BLaER1 (cell line): ENCODE measurements around the gene GGA1.

Experiments
- H3K27ac ChIP-seq: shearing (Covaris generic); formaldehyde crosslinking; 2 replicates; pipeline ENCODE4 v1.8.1; 2022
- H3K27me3 ChIP-seq: shearing (Covaris generic); formaldehyde crosslinking; 2 replicates; pipeline ENCODE4 v1.8.1; 2022
- H3K36me3 ChIP-seq: shearing (Covaris generic); formaldehyde crosslinking; 2 replicates; pipeline ENCODE4 v1.8.1; 2022
- H3K4me1 ChIP-seq: shearing (Covaris generic); formaldehyde crosslinking; 2 replicates; pipeline ENCODE4 v1.8.1; 2022
- H3K4me2 ChIP-seq: shearing (Covaris generic); formaldehyde crosslinking; 2 replicates; pipeline ENCODE4 v1.8.1; 2022
- H3K4me3 ChIP-seq: shearing (Covaris generic); formaldehyde crosslinking; 2 replicates; pipeline ENCODE4 v1.8.1; 2022
- H3K9ac ChIP-seq: shearing (Covaris generic); formaldehyde crosslinking; 2 replicates; pipeline ENCODE4 v1.8.1; 2022
- H3K9me3 ChIP-seq: shearing (Covaris generic); formaldehyde crosslinking; 2 replicates; pipeline ENCODE4 v1.8.1; 2022
- H4K20me1 ChIP-seq: shearing (Covaris generic); formaldehyde crosslinking; 2 replicates; pipeline ENCODE4 v1.8.1; 2022
- Cebpa-rat ChIP-seq: shearing (Covaris generic); IDR thresholded peaks from 2 replicates; pipeline ENCODE4 v1.8.1; 2022

Gene GGA1

DNA sequence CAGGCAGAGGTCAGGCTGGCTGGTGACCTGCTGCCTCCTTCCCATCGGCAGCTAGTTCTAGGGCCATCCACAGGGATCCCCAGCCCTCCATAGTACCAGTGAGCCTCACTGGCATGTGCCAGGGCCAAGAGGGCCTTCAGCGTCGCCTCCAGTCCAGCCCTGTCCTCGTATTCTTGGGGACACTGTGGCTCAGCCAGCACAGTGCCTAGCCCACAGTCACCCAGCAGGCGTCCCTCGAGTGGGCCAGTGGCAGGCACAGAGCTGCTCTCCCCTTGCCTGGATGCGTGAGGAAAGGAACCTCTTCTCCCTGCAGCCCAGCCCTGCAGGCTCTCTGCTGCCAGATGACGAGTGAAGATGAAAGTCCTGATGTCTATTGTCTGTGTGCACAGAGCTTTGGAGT lies 20.2 kb downstream of the GGA1 start:
- TF ChIP-seq Cebpa-rat, result no peak
- Histone ChIP-seq H3K4me1 (peaks cover 100% of the 10 kb centered on the region), H3K27ac (peak overlapping the region; percentile 92), H3K9ac (peak overlapping the region; percentile 60), H3K36me3 (peaks cover 42% of the 10 kb centered on the region), H3K9me3 (no peaks in the 10 kb centered on the region), H3K4me3 (no peak overlapping the region), H3K27me3 (no peaks in the 10 kb centered on the region), H4K20me1 (no peaks in the 10 kb centered on the region), H3K4me2 (peak overlapping the region; percentile 90)

DNA sequence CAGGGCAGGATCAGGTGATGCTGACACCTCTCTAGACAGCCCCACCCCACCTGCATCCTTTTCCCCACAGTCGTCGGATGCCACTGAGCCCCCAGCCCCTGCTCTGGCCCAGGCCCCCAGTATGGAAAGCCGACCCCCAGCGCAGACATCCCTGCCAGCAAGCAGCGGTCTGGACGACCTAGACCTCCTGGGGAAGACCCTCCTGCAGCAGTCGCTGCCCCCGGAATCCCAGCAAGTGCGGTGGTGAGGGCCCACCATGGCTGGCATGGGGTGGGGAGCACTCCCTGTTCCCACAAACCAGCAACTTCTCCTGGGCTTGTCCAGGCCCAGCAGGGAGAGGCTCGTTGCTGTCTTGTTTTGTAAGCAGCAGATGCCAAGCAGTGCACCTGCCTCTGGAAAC lies 21.3 kb downstream of the GGA1 start:
- Histone ChIP-seq H4K20me1 (no peaks in the 10 kb centered on the region), H3K36me3 (peaks cover 37% of the 10 kb centered on the region), H3K4me1 (peaks cover 100% of the 10 kb centered on the region), H3K9me3 (no peaks in the 10 kb centered on the region), H3K4me2 (peak overlapping the region; percentile 90), H3K4me3 (no peak overlapping the region), H3K9ac (peak overlapping the region; percentile 60; the same call in 1 of the 2 replicates), H3K27me3 (no peaks in the 10 kb centered on the region), H3K27ac (peak overlapping the region; percentile 92)
- no peak for TF ChIP-seq Cebpa-rat

- peaks cover 100% of the 10 kb centered on the region for H3K4me1 ChIP-seq
- H3K4me2 ChIP-seq, result peak overlapping the region; percentile 90
- peaks cover 37% of the 10 kb centered on the region for H3K36me3 ChIP-seq
- no peaks in the 10 kb centered on the region for H3K27me3 ChIP-seq
- H3K27ac ChIP-seq, result peak overlapping the region; percentile 92
- H3K9ac ChIP-seq, result peak overlapping the region; percentile 73
- H4K20me1 ChIP-seq, result no peaks in the 10 kb centered on the region
- no peak overlapping the region for H3K4me3 ChIP-seq
- no peak for TF ChIP-seq Cebpa-rat
- H3K9me3 ChIP-seq, result no peaks in the 10 kb centered on the region
These were observed 22.3 kb downstream of the GGA1 start for GRCh38 chr22:37630839-37631435.

- peak overlapping the region; percentile 73 for H3K9ac ChIP-seq
- H3K27me3 ChIP-seq, result no peaks in the 10 kb centered on the region
- no peaks in the 10 kb centered on the region for H3K9me3 ChIP-seq
- H3K4me1 ChIP-seq, result peaks cover 100% of the 10 kb centered on the region
- peak overlapping the region; percentile 92 for H3K27ac ChIP-seq
- H3K4me3 ChIP-seq, result no peak overlapping the region
- H3K4me2 ChIP-seq, result peak overlapping the region; percentile 90
- peaks cover 37% of the 10 kb centered on the region for H3K36me3 ChIP-seq
- TF ChIP-seq Cebpa-rat, result no peak
- no peaks in the 10 kb centered on the region for H4K20me1 ChIP-seq
These were observed 23.0 kb downstream of the GGA1 start for GRCh38 chr22:37631448-37632173.

GRCh38 chr22:37632174-37633088 lies 23.8 kb downstream of the GGA1 start:
- Histone ChIP-seq H3K27me3 (no peaks in the 10 kb centered on the region), H3K4me3 (peak overlapping the region; percentile 49), H3K4me2 (peak overlapping the region; percentile 90), H3K4me1 (peaks cover 100% of the 10 kb centered on the region), H3K27ac (peak overlapping the region; percentile 92), H3K9ac (peak overlapping the region; percentile 73), H3K36me3 (peaks cover 37% of the 10 kb centered on the region), H4K20me1 (no peaks in the 10 kb centered on the region), H3K9me3 (no peaks in the 10 kb centered on the region)
- TF ChIP-seq Cebpa-rat, result no peak

- Histone ChIP-seq H4K20me1 (no peaks in the 10 kb centered on the region), H3K27ac (peak overlapping the region; percentile 92), H3K4me2 (peak overlapping the region; percentile 90), H3K4me1 (peaks cover 100% of the 10 kb centered on the region), H3K9ac (peak overlapping the region; percentile 73), H3K27me3 (no peaks in the 10 kb centered on the region), H3K36me3 (peaks cover 37% of the 10 kb centered on the region), H3K9me3 (no peaks in the 10 kb centered on the region), H3K4me3 (peak overlapping the region; percentile 49)
- no peak for TF ChIP-seq Cebpa-rat
These were observed 24.5 kb downstream of the GGA1 start for GRCh38 chr22:37633089-37633624.

GRCh38 chr22:37633625-37634416 lies 25.2 kb downstream of the GGA1 start:
- H3K27me3 ChIP-seq, result no peaks in the 10 kb centered on the region
- H3K9ac ChIP-seq, result peak overlapping the region; percentile 73
- H3K4me3 ChIP-seq, result peak overlapping the region; percentile 49
- H3K4me1 ChIP-seq, result peaks cover 100% of the 10 kb centered on the region
- H3K9me3 ChIP-seq, result no peaks in the 10 kb centered on the region
- H3K4me2 ChIP-seq, result peak overlapping the region; percentile 90
- no peaks in the 10 kb centered on the region for H4K20me1 ChIP-seq
- peaks cover 35% of the 10 kb centered on the region for H3K36me3 ChIP-seq
- H3K27ac ChIP-seq, result peak overlapping the region; percentile 92
- TF ChIP-seq Cebpa-rat, result no peak

DNA sequence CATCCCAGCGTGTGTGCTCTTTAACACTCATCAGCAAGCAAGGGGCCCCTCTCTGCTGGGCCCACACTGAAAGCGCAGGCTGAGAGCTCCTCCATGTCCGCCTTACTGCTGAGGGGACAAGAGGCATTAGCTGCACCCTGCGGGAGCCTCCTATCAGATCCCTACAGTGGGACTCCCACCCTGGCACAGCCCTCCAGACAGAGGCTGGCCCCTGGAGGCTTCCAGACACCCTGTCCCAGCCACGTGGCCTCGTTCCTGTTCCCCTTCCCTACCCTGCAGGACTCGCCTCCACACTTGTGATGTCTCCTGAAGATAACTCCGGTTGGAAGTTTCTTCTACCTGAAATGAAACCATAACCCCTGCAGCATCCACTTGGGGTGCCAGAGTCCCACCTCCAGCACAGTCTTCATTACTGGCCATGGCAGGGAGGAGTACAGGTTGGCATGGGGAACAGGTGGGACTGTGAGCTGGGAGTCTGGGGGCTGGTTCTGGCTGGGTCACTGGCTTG lies 25.8 kb downstream of the GGA1 start:
- Histone ChIP-seq H3K4me3 (peak overlapping the region; percentile 49), H3K36me3 (peaks cover 28% of the 10 kb centered on the region), H3K27ac (peak overlapping the region; percentile 92), H3K4me2 (peak overlapping the region; percentile 90), H3K4me1 (peaks cover 99% of the 10 kb centered on the region), H3K27me3 (no peaks in the 10 kb centered on the region), H4K20me1 (no peaks in the 10 kb centered on the region), H3K9ac (peak overlapping the region; percentile 73), H3K9me3 (no peaks in the 10 kb centered on the region)
- no peak for TF ChIP-seq Cebpa-rat

GRCh38 chr22:37635157-37635556 lies 26.5 kb downstream of the GGA1 start:
- Histone ChIP-seq H3K9ac (peak overlapping the region; percentile 73; the same call in 1 of the 2 replicates), H3K9me3 (no peaks in the 10 kb centered on the region), H3K4me2 (peak overlapping the region; percentile 90), H3K4me1 (peaks cover 92% of the 10 kb centered on the region), H3K27me3 (no peaks in the 10 kb centered on the region), H4K20me1 (no peaks in the 10 kb centered on the region), H3K4me3 (peak overlapping the region; percentile 49; the same call in 1 of the 2 replicates), H3K36me3 (peaks cover 21% of the 10 kb centered on the region), H3K27ac (peak overlapping the region; percentile 92)
- TF ChIP-seq Cebpa-rat, result no peak
